Measurements from ENCODE around the gene ZNF132. TPM values are rescaled to one million over a fixed set of nuclear protein-coding genes. Genes with fewer than 3 reads are reported as not detected.
"Not testable (repeated sequence)": the region's sequence is repeated elsewhere in the genome, so short reads cannot be mapped to it uniquely, and the experiment has no call there.

The ZNF132 gene
- total RNA-seq, 2 donors from 2014 or later = 3.4 to 5.9 TPM

DNA sequence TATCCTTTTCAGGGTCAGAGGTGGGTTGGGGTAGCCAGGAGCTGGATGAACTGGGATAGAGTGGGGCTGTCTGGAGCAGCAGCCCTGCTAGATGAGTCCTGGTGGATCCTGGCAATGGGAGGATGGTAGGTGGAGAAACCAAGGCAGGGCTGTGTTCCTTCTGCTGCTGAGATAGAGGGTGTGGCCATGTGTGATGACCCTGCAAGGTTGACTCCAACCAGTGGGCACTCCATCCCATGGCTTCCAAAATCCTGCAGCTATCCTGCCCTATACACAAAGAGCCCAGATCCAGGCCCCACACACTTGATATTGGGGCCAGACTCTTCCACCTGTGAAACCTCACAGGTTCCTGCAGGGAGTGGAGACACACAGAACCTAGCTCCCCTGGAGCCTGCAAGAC lies 33.8 kb upstream of the ZNF132 start:
- ATAC-seq (no peak), DNase-seq (no peak)
- Histone ChIP-seq H3K4me3 (no peak overlapping the region), H3K36me3 (replicated peaks in 1 of 2; ENCODE audit: insufficient read depth in 1 of 2, low read depth in 2 of 2) (peaks cover 0 to 12% of the 10 kb centered on the region in 2 donors), H3K4me1 (peaks cover 22% of the 10 kb centered on the region), H3K27ac (no peak overlapping the region), H3K27me3 (no peaks in the 10 kb centered on the region), H3K9me3 (no peaks in the 10 kb centered on the region)
- TF ChIP-seq, protein P1, sequence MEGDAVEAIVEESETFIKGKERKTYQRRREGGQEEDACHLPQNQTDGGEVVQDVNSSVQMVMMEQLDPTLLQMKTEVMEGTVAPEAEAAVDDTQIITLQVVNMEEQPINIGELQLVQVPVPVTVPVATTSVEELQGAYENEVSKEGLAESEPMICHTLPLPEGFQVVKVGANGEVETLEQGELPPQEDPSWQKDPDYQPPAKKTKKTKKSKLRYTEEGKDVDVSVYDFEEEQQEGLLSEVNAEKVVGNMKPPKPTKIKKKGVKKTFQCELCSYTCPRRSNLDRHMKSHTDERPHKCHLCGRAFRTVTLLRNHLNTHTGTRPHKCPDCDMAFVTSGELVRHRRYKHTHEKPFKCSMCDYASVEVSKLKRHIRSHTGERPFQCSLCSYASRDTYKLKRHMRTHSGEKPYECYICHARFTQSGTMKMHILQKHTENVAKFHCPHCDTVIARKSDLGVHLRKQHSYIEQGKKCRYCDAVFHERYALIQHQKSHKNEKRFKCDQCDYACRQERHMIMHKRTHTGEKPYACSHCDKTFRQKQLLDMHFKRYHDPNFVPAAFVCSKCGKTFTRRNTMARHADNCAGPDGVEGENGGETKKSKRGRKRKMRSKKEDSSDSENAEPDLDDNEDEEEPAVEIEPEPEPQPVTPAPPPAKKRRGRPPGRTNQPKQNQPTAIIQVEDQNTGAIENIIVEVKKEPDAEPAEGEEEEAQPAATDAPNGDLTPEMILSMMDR (IDR thresholded peaks at IDR 0.05) = no peak
- no peak for TF ChIP-seq POLR2A (IDR thresholded peaks at IDR 0.05)
- intact Hi-C loops (cut with DNase I) = no loop called here

DNA sequence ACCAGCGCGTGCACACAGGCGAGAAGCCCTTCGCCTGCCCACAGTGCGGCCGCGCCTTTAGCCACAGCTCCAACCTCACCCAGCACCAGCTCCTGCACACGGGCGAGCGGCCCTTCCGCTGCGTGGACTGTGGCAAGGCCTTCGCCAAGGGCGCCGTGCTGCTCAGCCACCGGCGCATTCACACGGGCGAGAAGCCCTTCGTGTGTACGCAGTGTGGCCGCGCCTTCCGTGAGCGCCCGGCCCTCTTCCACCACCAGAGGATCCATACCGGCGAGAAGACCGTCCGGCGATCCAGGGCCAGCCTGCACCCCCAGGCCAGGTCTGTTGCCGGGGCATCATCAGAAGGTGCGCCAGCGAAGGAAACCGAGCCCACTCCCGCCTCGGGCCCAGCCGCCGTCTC lies 31.8 kb upstream of the ZNF132 start:
- Histone ChIP-seq H3K27ac (no peak overlapping the region), H3K4me3 (no peak overlapping the region), H3K9me3 (no peaks in the 10 kb centered on the region), H3K36me3 (replicated peaks in 1 of 2; ENCODE audit: insufficient read depth in 1 of 2, low read depth in 2 of 2) (peaks cover 0 to 12% of the 10 kb centered on the region in 2 donors), H3K27me3 (no peaks in the 10 kb centered on the region), H3K4me1 (peaks cover 27% of the 10 kb centered on the region)
- intact Hi-C loops (cut with DNase I) = no loop called here
- WGBS, 2 donors = 96% methylated on average over 26 to 38 of the region's 39 CpGs
- TF ChIP-seq, protein P1 (IDR thresholded peaks at IDR 0.05) = no peak
- no peak for TF ChIP-seq POLR2A (IDR thresholded peaks at IDR 0.05)
- no peak for DNase-seq
- ATAC-seq = no peak

DNA sequence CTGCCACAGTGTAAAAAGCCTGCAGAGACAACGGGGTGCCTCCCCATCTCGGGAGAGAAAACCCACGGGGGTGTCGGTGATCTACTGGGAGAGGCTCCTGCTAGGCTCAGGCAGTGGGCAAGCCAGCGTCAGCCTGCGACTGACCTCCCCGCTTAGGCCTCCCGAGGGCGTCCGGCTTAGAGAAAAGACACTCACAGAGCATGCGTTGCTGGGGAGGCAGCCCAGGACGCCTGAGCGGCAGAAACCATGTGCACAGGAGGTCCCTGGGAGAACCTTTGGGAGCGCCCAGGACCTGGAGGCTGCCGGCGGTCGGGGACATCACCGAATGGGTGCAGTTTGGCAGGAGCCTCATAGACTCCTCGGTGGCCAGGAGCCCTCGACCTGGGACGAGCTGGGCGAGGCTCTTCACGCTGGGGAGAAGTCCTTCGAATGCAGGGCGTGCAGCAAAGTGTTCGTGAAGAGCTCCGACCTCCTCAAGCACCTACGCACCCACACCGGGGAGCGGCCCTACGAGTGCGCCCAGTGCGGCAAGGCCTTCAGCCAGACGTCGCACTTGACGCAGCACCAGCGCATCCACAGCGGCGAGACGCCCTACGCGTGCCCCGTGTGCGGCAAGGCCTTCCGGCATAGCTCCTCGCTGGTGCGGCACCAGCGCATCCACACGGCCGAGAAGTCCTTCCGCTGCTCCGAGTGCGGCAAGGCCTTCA lies 31.0 kb upstream of the ZNF132 start:
- H3K27ac ChIP-seq; H3K27me3 ChIP-seq; H3K9me3 ChIP-seq; H3K4me3 ChIP-seq; intact Hi-C loops (cut with DNase I); DNase-seq; ATAC-seq: not testable (repeated sequence)
- Histone ChIP-seq H3K36me3 (replicated peaks in 1 of 2; ENCODE audit: insufficient read depth in 1 of 2, low read depth in 2 of 2) (peaks cover 0 to 12% of the 10 kb centered on the region in 2 donors), H3K4me1 (peaks cover 26% of the 10 kb centered on the region)
- WGBS, 2 donors = 95 to 97% methylated on average over 14 to 24 of the region's 53 CpGs

DNA sequence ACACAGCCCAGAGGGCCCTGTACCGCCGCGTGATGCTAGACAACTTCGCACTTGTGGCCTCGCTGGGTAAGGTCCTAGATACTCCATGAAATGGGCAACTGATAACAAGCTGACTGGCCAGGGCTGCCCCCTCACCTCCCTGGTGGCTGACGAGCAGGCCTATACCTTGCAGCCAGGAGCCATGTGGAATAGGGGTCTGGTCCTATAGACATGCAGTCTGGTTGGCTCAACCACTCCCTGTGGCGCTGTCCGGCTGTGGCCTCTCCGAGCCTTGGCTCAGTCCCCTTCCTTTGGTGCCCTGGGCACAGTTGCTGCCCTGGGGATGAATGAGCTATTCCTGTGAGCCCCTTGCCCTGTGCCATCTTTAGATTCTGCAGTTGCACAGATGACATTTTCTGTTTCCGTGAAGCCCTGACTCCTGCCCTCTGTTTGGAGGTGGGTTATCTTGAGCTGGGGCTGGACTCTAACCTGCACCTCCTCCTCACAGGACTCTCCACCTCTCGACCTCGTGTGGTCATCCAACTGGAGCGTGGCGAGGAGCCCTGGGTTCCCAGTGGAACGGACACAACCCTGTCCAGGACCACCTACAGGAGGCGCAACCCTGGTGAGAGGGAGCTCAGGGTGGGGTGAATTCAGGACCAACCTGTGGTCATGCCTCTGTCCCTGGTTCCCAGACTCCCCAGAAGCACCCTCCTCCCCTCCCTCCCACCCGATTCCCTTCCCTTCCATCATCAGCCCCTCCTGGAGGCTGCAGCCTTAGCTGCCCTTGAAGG lies 29.5 kb upstream of the ZNF132 start:
- Histone ChIP-seq H3K9me3 (no peaks in the 10 kb centered on the region), H3K27me3 (no peaks in the 10 kb centered on the region), H3K4me3 (no peak overlapping the region), H3K4me1 (peaks cover 18% of the 10 kb centered on the region), H3K36me3 (replicated peaks in 1 of 2; ENCODE audit: insufficient read depth in 1 of 2, low read depth in 2 of 2) (peaks cover 0 to 12% of the 10 kb centered on the region in 2 donors), H3K27ac (no peak overlapping the region)
- TF ChIP-seq, protein P1 (IDR thresholded peaks at IDR 0.05) = no peak
- no peak for TF ChIP-seq POLR2A (IDR thresholded peaks at IDR 0.05)
- intact Hi-C loops (cut with DNase I) = no loop called here
- ATAC-seq = no peak
- WGBS, 2 donors = 85 to 89% methylated on average over 13 to 17 of the region's 17 CpGs
- DNase-seq = no peak

DNA sequence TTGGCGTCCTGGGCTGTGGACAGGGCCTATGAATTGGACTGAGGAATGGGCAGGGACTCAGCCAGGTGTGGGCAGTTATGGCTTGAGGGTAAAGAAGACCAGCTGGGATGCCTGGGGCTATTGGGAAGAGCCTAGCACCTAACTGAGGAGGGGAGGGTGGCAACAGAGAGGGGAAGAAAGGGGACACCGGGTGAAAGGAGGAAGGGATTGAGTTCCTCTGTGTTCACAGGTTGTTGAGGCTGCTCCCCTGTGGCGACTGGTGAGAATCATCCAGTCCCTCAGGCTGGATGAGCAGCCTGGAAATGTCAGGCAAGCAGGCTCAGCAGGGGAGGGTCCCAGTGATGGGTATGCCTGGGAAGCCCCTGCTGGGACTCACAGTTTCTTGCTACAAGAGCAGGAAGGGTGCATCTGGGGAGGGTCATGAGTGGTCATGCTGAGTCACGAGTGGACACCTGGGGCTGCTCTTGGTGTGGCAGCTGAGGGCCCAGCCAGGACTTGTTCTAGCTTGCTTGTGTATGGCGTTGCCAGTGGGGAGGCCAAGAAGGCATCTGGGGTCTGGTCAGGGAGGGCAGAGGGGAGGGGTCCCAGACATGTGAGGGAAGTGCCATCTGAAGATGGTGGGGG lies 28.4 kb upstream of the ZNF132 start:
- intact Hi-C loops (cut with DNase I) = no loop called here
- H3K9me3 ChIP-seq = no peaks in the 10 kb centered on the region
- peaks cover 0 to 12% of the 10 kb centered on the region in 2 donors for H3K36me3 ChIP-seq (replicated peaks in 1 of 2; ENCODE audit: insufficient read depth in 1 of 2, low read depth in 2 of 2)
- no peak overlapping the region for H3K27ac ChIP-seq
- no peak for ATAC-seq
- no peak overlapping the region for H3K4me3 ChIP-seq
- 45 to 55% methylated on average over 5 of the region's 5 CpGs for WGBS, 2 donors
- peaks cover 18% of the 10 kb centered on the region for H3K4me1 ChIP-seq
- no peaks in the 10 kb centered on the region for H3K27me3 ChIP-seq
- TF ChIP-seq, protein P1 (IDR thresholded peaks at IDR 0.05) = no peak
- TF ChIP-seq POLR2A (IDR thresholded peaks at IDR 0.05) = no peak
- no peak for DNase-seq

All from body of pancreas (tissue), 4 donors.